ENCODE measurements around the gene TTC12.
"Not testable (repeated sequence)": the region's sequence is repeated elsewhere in the genome, so short reads cannot be mapped to it uniquely, and the experiment has no call there.

TTC12 gene

DNA sequence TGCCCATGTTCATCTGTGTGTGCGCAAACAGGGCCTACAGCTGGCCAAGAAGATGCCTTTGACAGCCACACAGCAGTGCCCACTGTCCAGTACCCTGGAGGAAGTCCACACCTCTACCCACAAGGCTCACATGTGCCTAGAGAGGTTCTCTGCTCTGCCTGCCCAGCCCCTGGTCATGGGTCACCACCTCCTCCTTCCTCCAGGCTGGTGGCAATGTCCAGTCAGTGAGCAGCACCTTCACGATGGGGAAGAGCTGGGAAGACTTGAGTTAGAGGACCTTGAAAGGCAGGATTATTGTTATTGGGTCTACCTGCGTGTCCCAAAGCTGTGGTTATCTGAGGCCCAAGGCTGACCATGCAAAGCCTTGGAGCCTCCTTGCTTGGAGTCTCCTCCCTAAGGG lies 28.4 kb upstream of the TTC12 start:
- DNase-seq: no peak

DNA sequence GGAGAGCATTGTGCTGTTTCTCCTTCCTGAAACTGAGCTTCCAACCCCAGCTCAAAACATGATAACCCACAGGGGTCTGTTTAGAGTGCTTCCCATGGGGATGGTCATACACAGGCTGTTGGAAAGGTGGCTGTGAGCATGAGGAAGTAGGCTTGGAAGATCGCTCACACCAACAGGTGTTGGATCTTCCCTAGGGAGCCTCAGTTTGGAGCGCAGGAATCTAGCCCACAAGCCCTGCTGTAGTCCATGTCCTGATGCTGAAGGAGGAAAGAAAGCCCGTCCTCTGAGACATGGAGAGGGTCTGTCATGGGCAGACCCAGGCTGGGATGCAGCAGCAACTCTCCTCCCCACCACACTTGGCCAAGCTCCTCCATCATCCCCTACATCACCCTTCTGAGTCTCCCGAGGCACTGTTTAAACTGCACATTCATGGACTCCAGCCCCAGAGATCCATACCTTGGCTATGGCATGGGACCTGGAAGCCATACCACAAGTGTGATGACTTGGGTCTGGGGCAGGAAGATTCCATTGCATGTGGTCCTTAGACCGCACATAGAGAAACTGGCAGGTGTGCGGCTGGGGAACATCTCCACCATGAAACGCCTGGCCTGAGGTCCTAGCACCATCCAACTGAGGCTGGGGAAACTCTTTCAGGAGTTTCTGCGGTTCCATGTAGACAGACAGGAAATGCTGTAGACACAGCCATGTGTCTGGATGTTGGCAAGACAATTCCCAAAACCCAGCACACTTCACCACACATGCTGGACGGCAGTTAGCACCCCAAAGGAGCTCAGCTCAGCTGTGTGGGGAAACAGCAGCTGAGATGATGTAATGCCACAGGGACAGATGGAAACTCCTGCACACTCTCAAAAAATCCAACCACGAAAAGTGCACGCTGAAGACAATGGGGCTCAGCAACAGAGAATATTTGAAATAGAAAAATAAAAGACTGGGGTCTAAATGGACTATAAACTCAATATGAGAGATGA lies 27.6 kb upstream of the TTC12 start:
- no peak for DNase-seq

DNA sequence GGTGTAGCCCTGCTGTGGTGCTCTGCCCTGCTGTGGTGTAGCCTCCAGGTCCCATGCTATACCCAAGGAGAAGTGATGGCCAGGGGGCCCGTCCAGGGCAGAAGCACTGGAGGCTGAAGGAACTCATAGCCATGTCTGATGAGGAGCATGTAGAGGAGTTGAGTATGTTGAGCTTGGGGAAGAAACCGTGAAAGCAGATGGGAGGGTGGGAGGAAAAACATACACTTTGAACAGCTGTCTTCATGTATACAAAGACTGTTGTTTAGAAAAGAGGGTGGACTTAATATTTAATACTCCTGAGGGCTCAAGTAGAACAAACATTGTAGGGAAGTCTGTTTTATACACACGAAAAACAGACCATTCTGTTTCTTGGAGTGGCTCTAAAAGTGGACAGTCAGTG lies 26.6 kb upstream of the TTC12 start:
- DNase-seq: no peak

DNA sequence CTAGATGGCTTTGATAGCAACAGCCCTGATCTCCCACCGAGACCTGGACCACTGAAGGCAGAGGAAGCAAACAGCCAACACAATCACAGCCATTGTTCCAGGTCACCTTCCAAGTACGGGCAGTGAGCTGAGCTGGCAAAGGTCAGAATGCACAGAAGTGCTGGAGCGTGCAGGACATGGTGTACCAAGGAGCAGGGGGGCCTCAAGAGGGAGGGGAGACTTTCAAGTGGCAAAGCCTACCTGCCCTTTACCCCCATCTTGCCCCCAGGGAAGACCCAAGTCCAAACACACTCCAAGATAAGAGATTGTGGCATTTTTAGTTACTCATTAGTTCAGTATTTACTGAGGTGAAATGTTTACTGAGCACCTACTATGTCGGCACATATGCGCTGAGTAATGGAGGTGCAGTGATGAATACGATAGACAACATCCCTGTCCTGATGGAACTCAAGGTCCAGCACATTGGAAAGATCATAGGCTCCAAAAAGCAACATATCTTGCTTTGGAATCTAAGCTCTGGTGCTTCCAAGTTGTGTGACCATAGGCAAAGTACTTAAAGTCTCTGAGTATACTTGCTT lies 26.0 kb upstream of the TTC12 start:
- DNase-seq: no peak

DNA sequence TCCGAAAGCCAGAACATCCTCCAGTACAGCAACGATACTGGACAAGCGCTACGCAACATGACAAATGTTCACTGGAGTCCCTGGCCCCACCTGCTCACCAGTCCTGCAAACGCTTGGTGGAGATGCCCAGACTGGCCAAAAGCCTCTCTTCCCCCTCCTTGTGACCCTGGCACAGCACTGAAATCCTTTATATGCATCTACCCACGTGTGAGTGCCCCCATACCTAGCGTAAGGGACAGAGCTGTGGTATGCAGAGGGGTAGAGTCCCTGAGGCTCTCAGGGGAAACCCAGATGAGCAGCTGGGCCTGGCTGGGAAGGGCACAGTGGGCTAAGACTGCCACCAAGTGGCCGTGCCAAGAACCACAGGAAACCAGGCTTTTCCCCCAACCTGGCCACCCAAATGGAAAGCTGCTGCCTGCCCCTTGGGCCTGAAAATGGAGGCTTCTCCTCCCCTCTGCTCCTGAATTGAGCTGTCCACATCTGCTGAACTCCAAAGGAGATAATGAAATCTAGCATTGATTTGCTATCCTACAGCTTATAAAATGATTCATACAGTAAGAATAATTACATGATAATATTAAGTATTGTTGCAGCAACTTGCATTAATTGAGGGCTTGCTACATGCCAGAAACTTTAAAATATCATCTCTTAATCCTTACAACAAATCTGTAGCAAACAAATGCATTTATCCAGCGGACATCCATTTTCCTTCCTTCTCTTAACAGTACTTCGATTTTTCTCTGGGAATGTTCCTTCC lies 24.8 kb upstream of the TTC12 start:
- no peak for DNase-seq

DNA sequence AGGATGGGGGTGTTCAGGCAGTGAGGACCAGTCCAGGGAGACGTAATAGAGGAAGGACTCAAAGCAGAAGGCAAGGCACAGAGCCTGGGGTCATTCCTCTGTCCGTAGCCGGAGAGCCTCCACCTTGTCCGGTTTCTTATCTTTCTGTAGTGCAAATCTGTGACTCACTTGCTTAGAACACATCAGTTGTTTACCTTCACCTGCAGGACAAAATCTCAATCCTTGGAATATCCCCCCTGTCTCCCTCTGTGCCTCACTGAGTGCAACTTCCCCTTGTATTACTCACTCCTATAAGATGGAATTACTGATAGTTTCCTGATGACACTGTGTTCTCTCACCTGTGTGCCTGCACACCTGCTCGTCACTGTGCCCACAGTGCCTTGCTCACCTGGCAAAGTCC lies 20.4 kb upstream of the TTC12 start:
- no peak for DNase-seq

DNA sequence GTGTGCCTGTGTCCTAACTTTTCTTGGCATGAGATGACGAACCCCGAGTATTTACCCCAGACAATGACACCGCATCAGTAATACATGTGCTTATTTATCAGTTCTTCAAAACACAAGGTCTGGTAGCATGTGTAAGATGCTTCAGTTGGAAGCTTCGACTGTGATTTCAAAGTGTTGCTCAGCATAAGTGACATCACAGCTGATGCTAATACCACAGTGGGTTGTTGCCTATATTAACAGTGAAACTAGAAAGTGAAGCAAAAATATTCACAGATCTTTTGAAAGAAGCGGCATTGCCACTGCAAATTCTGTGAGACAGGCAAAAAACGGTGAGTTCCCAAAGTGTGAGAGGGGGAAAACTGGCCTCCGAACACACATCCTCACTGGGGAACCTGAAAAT lies 18.4 kb upstream of the TTC12 start:
- DNase-seq: no peak

DNA sequence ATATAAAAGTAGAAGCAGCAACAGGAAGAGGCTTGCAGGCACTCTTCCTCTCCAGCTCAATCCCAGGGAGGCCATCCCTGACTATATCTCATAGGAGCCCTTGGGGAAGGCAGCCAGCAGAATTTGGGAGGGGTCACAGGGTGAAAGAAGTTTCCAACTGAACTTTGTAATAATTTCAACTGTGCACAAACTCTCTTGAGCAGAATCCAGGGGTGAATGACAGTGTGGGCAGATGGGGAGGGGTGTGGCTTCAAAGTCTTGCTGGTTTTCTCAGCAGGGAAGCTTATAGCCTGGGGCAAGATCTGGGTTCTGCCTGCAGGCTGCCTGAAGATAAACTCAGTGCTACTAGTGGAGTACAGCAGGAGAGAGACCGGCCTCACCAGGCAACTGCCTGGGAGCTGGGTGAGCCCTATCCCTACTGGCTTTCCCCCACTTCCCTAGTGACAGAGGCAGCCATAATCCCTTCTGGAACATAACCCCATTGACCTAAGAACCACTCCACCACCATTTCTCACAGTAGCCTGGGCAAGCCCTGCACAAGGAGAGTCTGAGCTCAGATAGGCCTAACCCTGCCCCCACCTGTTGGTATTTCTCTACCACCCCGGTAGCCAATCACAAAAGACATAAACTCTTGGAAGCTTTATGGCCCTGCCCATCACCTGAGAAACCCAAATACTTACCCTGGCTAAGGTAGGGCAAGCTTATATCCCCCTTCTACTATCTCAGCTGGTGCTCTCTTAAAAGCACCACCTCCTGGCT lies 17.8 kb upstream of the TTC12 start:
- no peak for DNase-seq

DNA sequence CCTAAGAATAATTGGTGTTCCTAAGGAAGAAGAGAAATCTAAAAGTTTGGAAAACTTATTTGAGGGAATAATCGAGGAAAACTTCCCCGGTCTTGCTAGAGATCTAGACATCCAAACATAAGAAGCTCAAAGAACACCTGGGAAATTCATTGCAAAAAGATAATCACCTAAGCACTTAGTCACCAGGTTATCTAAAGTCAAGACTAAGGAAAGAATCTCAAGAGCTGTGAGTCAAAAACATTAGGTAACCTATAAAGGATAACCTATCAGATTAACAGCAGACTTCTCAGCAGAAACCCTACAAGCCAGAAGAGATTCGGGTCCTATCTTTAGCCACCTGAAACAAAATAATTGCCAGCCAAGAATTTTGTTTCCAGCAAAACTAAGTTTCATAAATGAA lies 15.9 kb upstream of the TTC12 start:
- DNase-seq: not testable (repeated sequence)

DNA sequence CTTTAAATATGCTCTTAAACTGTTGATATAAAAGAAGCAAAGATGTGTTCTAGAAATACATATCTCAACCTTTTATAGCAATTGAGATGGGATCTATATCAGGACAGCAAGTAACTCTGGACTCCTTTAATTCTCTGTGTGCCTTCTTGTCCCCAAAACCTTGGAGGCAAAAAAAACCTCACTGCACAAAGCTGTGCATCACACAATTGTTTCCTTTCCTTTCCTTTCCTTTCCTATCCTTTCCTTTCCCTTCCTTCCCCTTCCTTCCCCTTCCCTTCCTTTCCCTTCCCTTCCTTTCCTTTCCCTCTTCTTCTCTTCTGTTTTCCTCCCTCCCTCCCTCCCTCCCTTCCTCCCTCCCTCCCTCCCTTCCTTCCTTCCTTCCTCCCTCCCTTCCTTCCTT lies 9.5 kb upstream of the TTC12 start:
- no peak for DNase-seq

DNA sequence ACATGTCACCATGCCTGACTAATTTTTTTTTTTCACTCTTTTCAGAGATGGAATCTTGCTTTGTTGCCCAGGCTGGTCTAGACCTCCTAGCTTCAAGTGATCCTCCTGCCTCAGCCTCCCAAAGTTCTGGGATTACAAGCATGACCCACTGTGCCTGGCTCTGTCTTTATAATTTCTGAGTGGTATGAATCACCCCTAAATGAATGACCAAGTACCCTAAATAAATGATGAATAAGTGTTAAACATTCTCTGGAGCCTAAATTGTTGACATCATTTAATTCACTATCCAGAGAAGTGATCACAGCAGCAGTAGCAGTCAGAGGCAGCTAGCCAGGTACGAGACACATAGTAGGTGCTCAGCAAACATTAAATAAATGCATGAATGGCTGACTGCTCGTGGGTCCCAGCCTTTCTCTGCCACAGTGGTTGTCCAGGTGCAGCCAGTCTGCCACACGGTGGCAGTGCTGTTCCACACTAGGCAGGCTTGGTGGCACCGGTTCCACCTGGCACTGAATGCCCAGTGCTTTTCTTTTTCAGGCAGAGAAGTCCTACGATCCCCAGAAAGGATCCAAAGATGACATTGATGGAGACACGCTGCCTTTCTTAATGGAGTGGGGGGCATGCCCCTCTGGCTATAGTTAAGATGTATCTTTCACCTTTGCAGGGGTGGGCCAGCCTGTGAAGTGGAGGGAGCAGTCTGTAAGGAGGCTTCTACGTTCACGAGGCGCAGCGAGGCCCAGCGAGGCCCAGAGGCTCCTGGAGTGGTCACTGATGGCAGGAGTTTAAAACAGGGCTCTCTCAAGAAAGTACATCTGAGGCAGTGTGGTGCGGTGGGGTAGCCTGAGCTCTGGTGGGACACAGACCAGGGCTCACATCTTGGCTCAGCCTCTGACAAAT lies 8.7 kb upstream of the TTC12 start:
- no peak for DNase-seq

DNA sequence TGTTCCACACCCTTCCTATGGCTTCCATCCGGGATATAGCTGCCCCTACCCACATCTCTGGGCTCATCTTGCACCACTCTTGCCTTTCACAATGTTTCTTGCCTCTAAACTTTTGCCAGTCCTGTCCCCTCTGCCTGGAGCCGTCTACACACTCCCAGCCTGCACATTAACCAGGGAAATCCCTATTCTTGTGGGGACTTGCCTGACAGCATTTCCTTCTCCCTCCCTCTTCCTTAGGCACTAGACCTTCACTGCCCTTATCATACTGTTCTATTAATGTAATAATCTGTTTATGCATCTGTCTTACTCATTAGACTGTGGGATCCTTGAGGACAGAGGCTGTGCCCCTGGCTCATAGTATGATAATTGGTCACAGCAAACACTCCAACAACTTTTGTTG lies 5.8 kb upstream of the TTC12 start:
- DNase-seq: no peak

DNA sequence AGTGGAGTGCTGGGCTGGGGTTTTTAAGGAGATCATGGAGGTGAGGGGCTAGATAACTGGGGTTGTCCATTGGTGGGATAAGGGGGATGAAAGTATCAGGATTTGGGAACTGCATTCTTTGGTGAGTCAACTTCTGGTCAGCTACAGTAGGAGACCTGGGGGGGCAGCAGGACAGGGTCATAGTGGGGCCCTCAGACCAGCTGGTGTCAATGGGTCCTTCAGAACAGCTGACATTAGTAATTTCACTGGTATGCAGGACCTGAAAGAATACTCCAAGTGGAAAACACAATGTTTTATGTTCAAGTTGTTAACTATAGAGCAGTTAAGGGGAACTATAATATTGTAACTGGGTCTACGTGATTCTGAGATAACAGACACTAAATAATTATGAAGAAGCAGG lies 2.8 kb upstream of the TTC12 start:
- no peak for DNase-seq

DNA sequence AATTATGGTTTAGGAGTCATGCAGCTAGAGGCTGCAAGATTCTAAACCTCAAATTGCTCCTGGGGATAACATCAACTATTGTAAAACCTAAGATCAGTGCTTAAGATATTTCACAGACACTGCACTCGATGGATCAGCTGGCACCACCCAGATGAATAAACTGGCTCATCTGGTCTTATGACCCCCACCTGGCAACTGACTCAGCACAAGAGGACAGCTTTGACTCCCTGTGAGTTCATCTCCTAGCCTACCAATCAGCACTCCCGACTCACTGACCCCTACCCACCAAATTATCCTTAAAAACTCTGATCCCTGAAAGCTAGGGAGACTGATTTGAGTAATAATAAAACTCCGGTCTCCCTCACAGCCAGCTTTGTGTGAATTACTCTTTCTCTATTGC lies 782 bp upstream of the TTC12 start:
- no peak for DNase-seq

DNA sequence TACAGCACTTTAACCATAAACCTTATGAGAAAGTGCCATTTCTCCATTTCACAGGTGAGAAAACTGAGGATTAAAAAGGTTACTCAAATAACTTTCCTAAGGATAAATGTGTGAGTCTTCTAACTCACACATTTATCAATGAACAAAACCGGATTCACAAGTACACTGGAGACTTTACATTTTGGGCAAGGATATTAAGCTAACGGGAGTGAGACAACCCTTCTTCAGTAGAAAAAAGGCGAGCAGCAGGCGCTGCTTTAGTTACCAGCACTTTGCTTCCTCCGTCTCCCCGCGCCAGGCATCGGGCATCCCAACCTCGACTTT lies 356 bp upstream of the TTC12 start:
- DNase-seq: no peak

DNA sequence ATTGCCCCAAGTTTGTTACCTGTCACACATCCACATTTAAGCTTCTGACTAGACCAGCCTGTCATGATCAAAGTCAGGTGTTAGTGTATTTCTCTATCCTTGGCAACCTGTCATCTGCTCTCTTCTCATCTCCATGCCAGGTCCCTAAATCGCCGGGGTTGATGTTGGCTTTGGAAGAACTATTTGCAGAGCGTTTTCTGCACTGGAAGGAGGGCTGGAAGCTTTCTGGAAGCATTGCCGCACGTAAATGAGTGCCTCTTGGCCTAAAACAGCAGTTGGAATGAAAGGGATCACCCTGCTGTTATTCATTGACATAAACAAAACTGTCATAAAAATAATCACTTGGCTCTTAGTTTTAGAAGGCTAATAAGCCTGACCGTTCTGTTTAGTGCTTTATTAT lies 1.4 kb downstream of the TTC12 start:
- no peak for DNase-seq

DNA sequence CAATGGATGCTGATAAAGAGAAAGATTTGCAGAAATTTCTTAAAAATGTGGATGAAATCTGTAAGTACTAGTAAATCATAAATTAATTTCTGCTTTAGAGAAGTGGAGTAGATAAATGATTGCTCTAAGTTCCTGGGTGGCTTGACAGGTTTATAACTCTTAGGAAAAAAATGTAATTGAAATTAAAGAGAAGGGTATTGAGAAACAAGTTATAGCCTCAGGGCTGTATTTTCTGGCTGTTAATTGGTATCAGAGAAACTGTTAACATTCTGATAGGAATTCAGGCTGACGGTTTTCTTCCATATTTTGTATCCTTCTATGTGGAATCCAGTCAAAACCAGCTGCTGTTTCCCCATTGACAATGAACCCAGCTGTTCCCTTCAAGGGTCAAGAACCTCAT lies 1.9 kb downstream of the TTC12 start:
- no peak for DNase-seq

DNA sequence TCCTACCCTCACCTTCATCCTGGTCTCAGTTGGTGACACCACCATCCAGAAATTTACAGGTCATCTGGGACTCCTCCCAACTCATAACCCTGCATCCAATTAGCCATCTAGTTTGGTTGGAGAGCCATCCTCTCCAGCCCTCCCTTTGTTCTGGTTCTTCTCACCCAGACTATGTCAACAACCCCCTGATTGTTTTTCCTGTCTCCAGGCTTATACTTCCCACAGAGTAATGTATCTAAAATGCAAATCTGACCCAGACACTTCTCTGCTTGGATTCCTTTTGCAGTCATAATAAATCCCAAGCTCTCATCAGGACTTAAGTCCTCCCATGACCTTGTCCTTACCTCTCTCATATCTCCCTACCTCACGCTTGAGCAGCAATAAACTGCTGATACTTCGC lies 3.0 kb downstream of the TTC12 start:
- DNase-seq: no peak

DNA sequence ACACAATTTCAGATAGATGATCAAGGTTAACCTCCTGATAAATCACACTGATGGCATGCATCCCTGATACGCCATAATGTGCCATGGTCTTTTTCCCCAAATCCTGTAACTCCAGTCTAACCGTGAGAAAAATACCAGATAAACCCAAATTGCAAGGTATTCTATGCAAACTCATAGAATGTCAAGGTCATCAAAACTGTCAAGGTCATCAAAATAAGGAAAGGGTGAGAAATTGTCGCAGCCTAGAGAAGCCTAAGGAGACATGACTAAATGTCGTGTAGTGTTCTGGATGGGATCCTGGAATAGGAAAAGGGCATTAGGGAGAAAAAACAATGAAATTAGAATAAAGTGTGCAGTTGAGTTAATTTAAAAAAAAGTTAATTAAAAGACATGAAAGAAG lies 4.7 kb downstream of the TTC12 start:
- DNase-seq: no peak

DNA sequence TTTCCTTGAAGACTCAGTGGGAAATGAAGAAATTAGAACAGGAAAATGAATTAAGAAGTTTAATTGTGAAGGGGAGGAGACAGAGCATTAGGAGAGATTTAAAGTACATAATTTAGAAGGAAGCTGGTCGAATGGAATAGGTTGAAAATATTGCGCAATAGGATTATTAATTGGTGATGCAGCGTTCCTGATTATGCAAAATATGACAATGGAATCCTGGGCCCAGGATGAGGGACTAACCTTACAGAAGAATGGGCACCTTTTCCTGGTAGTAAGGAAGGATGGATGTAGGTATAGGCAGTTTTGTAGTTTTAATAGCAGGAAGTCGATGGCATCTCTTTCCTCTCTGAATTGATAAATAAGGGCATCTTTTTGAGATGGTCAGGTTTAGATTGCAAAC lies 7.8 kb downstream of the TTC12 start:
- DNase-seq: no peak

DNA sequence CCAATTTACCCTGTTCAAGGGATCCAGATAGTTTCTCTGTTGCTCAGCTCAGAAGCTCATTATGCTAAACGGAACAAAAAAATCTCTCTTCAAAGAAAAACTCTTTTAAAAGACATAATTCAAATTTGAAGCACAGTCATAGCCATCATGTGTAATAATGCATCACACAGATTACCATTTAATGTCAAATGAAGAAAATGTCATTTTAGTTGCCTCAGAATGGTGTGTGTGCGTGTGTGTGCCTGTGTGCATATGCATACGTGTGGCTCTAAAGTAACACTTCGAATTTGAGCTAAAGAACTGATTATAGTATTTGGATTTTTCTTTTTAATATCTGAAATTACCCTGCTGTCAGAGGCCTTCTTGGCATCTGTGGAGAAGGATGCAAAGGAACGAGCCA lies 9.9 kb downstream of the TTC12 start:
- no peak for DNase-seq

DNA sequence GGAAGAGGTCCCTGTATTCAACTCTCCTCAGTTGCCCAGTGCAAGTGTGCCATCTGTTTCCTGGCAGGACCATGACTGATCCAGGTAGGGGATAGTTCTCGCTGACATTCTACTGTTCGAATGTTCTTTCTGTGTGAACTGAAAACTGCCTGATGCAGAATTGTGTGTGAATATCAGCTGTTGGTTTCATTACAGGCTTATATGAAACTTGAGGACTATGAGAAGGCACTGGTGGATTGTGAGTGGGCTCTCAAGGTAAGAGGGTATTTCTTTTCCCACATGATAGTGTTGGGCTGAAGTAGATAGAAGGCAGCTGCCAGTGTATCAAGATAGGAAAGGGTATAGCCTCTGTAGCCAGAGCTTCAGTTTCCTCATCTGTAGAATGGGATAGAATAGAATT lies 15.3 kb downstream of the TTC12 start:
- no peak for DNase-seq

Measured in NCI-H1417 treated with DMSO at 0.1 percent for 48 hours (cell line).